HEK293 (cell line): ENCODE measurements around the gene FRMPD2.

Source experiments
- BCL11A ChIP-seq: fragments of 450-650 bp; formaldehyde crosslinking; IDR thresholded peaks from 2 replicates; pipeline ENCODE4 v1.5.1; 2016; ENCODE audit warnings: low read depth, missing biosample characterization, missing genetic modification characterization
- CTCF ChIP-seq: fragments of 450-650 bp; formaldehyde crosslinking; IDR thresholded peaks from 2 replicates; pipeline ENCODE4 v1.5.1; 2016; ENCODE audit warnings: missing biosample characterization, missing genetic modification characterization
- FEZF1 ChIP-seq: fragments of 450-650 bp; formaldehyde crosslinking; IDR thresholded peaks from 2 replicates; pipeline ENCODE4 v1.5.1; 2016; ENCODE audit warnings: missing biosample characterization, missing genetic modification characterization
- SP2 ChIP-seq: fragments of 450-650 bp; formaldehyde crosslinking; IDR thresholded peaks from 2 replicates; pipeline ENCODE4 v1.5.1; 2016; ENCODE audit warnings: missing biosample characterization, missing genetic modification characterization
- TRIM28 ChIP-seq: IDR thresholded peaks from 2 replicates; pipeline ENCODE4 v1.6.1; 2011; ENCODE audit warnings: low read length, control low read depth, borderline replicate concordance
- ZBTB21 ChIP-seq: fragments of 450-650 bp; formaldehyde crosslinking; IDR thresholded peaks from 2 replicates; pipeline ENCODE4 v1.5.1; 2017; ENCODE audit warnings: missing biosample characterization, missing genetic modification characterization
- ZBTB7A ChIP-seq: fragments of 450-650 bp; formaldehyde crosslinking; IDR thresholded peaks from 2 replicates; pipeline ENCODE4 v1.5.1; 2016; ENCODE audit warnings: low read depth, missing biosample characterization, missing genetic modification characterization
- ZFP41 ChIP-seq: fragments of 450-650 bp; formaldehyde crosslinking; IDR thresholded peaks from 2 replicates; pipeline ENCODE4 v1.5.1; 2016; ENCODE audit warnings: missing biosample characterization, missing genetic modification characterization, borderline replicate concordance
- ZNF221 ChIP-seq: fragments of 450-650 bp; formaldehyde crosslinking; IDR thresholded peaks from 2 replicates; pipeline ENCODE4 v1.5.1; 2017; ENCODE audit warnings: missing biosample characterization, missing genetic modification characterization, borderline replicate concordance
- ZNF513 ChIP-seq: fragments of 450-650 bp; IDR thresholded peaks from 2 replicates; pipeline ENCODE4 v1.5.1; 2018; ENCODE audit warnings: missing biosample characterization, missing genetic modification characterization
- ZNF571 ChIP-seq: fragments of 450-650 bp; formaldehyde crosslinking; IDR thresholded peaks from 2 replicates; pipeline ENCODE4 v1.5.0; 2017; ENCODE audit warnings: missing biosample characterization, missing genetic modification characterization
- ZNF76 ChIP-seq: fragments of 450-650 bp; formaldehyde crosslinking; IDR thresholded peaks from 2 replicates; pipeline ENCODE4; 2016; ENCODE audit warnings: low read depth, missing biosample characterization, missing genetic modification characterization, borderline replicate concordance

GRCh38 chr10:48214716-48215485, 59.6 kb downstream of the FRMPD2 start:
- no peak for TF ChIP-seq ZBTB7A
- no peak for TF ChIP-seq ZNF76
- TF ChIP-seq FEZF1 (tag by site-specific recombination), result no peak
- TF ChIP-seq ZBTB21 (tag by site-specific recombination), result no peak
- TF ChIP-seq ZFP41 (tag by site-specific recombination), result no peak
- TF ChIP-seq TRIM28, result no peak
- TF ChIP-seq ZNF571 (tag by site-specific recombination), result no peak
- TF ChIP-seq BCL11A (tag by site-specific recombination), result no peak
- no peak for TF ChIP-seq CTCF (tag by site-specific recombination)
- TF ChIP-seq ZNF513 (tag by site-specific recombination), result no peak
- no peak for TF ChIP-seq SP2 (tag by site-specific recombination)
- no peak for TF ChIP-seq ZNF221
